AG20443 (cell line): Measurements from ENCODE around the gene CTNNA3.

Source experiments
- DNase-seq: peaks from one replicate; pipeline ENCODE4 v3.0.0; 2012; ENCODE audit warnings: low spot score, mixed read lengths

The CTNNA3 gene

GRCh38 chr10:67114945-67115344 lies 581.0 kb downstream of the CTNNA3 start:
- no peak for DNase-seq

GRCh38 chr10:67112765-67113164 lies 583.2 kb downstream of the CTNNA3 start:
- no peak for DNase-seq

GRCh38 chr10:67110286-67110685 lies 585.7 kb downstream of the CTNNA3 start:
- DNase-seq: no peak

- no peak for DNase-seq
These were observed 588.3 kb downstream of the CTNNA3 start for GRCh38 chr10:67107670-67108069.

- DNase-seq: no peak
These were observed 595.0 kb downstream of the CTNNA3 start for GRCh38 chr10:67100951-67101350.

DNA sequence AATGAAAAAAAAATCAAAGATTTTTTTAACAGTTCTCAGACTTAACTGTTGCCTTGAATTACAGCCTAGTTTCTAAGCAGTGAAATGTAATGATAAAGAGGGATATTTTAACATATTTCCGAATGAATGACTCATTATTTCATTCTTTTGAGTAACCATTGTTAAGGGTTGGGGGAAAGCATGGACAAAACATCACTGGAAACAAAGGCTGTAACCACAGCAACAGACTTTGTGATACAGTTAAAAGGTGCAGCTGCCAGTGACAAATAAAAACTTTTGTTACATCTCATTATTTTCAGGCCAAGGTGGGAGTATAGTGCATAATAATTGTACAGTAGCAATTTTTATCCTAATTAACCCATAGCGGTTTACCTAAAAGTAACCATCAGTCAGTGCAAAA lies 597.5 kb downstream of the CTNNA3 start:
- no peak for DNase-seq

DNA sequence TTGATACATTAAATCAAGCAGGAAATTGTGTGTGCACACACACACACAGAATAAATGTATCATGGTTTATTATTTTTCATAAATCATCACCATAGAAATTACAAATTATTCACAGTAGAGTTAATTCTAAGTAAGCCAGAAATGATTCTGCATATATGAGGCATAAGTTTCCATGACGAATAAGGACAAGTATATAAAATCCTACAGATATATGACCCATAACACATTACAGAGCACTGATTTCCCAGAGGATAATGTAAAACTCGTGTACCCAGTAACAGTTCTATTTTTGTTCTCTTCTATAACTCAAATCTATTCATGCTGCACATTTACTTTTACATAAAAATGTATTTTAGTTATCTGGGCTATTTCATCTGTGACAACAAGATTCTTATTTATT lies 600.5 kb downstream of the CTNNA3 start:
- no peak for DNase-seq

DNA sequence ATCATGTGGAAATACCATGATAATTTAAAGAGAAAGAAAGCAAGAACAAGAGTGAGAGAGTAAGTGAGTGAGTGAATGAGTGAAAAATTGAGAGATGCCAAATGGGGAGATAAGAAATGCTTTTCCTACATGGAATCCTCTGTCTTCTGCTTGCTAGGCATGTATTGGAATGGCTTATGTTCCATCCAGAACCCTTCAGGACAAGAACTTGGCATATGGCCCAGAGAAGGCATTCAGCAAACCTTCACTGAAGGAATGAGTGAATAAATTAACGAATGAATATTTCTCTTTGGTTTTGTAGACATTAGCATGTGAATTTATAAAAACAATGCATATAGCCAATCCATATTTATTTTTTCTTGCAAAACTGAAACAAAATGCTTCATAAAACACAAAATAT lies 608.0 kb downstream of the CTNNA3 start:
- DNase-seq: no peak

DNA sequence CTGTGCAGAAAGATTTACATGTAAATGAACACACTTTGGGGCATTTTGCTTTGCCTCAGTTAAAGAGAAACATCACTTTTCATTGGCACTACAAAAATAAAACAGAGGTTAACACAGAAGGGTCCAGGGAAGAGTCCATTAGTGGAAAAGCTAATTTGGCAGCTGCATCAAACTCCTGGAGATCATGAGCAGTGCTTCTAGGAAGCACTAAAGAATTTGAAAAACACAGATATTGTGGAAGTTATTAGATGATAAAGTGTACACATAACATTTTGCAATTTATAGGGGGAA lies 608.9 kb downstream of the CTNNA3 start:
- no peak for DNase-seq

DNA sequence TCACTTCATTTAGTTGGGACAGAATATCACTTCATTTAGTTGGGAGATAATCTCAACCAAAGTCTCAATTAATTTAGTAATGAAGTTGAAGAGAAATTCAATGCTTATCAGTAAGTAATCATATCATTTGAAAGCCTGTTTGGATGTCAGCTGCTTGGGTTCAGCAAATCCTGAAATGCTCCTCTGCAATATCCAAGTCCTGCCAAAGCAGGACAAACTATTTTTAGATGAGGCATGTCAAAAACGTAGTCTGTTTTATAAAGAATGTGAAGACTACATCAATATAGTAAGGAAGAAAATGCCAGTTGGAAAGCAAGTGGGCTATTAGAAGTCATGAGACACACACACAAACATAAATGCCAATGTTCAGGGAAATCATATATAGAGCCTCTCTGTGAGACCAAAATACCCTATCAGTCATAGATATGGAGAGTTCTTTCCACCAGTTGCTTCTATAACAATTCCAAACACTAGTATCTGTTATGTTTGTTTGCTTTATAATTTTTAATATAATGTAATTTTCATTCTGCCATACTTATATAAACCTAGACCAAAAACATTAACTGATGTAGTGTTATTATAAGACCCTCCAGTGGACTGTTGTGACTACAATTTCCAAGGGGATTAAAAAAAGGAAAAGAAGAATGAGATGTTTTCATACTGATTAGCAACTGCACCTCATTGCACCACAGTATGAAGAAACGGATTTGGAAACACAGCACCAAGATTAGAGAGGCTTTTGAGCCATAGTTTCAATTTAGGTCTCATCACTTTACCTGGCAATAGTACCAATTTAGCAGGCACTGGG lies 609.5 kb downstream of the CTNNA3 start:
- DNase-seq: no peak

GRCh38 chr10:67079126-67079525 lies 616.9 kb downstream of the CTNNA3 start:
- DNase-seq: no peak

- no peak for DNase-seq
These were observed 618.6 kb downstream of the CTNNA3 start for GRCh38 chr10:67077376-67077775.

DNA sequence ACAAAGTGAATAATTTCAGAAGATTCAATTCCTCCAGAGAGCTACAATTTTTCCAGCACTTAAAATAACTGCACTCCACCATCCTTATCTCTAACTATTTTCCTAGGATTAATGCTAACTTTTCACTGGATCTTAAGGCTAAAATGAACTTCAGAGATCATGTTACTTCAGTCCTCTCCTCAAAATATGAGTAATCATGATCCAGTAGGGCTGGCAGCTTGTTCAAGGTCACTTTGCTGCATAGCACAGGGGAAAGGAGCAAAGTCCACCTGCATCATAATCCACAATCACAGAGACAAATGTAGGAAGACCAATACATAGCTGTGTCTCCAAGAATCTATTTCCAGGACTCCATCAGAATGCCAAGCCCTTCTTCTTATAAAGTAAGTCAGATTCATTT lies 619.9 kb downstream of the CTNNA3 start:
- DNase-seq: no peak

DNA sequence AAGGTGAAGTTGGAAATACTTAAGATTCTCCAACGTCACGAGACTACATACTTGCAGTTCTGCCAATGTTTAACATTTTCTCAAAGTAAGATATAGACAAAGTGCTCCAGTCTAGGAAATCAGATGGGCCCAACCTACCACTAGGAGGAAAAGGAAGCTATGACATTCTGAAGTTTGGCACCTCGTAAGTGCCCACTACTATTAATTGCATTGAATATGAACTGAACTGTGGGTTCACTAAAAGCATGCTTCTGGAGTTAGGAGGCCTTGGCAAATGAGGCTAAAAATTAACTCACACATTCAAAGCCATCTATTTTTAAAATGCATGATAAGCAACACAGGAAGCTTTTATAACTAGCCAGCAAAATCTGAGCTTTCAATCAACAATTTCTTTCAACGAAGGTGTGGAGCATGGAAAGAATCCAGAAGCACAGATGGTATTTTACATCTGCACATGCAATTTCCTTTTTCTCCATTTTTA lies 620.5 kb downstream of the CTNNA3 start:
- no peak for DNase-seq

DNA sequence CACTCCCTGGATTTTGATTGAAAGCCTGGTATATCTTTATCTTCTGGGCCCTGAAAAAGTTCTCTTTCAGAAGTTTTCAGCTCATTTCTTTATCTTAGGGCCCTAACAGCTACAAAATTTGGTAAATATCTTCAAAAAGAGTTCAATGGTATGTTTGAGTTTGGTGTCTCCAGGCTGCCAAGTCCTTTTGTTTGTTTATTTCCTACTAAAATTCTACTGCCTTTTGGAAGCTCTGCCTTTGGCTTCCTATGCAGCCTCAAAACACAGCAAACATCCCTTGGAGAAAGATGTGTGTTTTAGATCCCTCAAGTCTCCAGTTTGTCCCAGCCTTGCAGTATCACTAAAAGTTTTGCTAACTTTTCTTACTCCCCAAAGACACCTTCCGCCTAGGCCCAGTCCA lies 623.3 kb downstream of the CTNNA3 start:
- DNase-seq: no peak

GRCh38 chr10:67050415-67050814 lies 645.6 kb downstream of the CTNNA3 start:
- no peak for DNase-seq

- DNase-seq: no peak
These were observed 646.0 kb downstream of the CTNNA3 start for GRCh38 chr10:67049988-67050387.

DNA sequence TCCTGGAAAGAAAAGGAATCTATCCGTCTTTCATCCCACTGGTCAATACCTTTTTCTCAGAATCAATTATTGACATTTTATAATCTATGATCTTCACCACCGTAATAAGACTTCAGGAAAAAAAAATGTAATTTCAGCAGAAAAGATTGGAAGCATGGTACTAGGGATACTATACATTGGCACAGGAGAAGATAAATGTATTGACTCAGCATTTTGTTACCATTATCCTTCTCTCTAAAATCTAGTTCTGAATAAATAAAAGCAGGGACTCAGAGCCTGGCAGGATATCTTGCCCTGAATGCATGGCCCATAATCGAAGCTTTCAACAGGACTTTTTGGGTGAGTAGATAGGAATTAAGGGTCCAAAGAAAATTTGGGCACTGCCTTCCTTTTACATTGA lies 649.5 kb downstream of the CTNNA3 start:
- no peak for DNase-seq

GRCh38 chr10:67045404-67045803 lies 650.6 kb downstream of the CTNNA3 start:
- no peak for DNase-seq

GRCh38 chr10:67043041-67043440 lies 653.0 kb downstream of the CTNNA3 start:
- no peak for DNase-seq

DNA sequence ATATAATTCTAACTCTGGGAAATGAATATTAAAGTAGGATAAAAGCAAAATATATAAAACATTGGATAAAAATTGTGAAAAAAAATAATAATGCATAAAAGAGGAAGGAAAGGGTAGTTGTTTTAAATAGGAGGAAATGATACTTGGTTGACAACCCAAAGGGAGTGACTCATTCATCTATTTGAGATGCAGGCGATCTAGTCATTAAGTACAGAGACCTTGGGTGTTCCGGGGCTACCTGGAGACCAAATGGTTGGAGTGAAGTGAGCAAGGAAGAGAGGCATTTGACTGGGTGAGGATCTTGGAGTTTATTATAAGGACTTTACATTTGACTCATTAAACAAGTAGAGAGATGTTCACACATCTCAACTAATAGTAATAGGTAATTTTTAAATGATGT lies 659.2 kb downstream of the CTNNA3 start:
- DNase-seq: no peak

DNA sequence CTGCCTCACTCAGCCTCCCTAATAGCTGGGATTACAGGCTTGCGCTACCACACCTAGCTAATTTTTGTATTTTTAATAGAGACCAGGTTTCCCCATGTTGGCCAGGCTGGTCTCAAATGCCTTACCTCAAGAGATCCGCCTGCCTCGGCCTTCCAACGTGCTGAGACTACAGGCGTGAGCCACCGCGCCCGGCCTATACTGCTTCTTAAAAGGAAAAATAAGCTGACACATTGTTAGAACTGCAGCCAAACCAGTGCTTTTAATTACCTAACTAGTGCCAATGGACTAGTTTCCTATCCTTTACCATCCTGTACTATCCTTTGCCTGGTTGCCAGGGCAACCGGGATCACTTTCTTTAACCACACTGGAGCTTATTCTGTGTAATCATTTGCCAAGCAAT lies 662.1 kb downstream of the CTNNA3 start:
- DNase-seq: no peak

GRCh38 chr10:67022099-67022498 lies 673.9 kb downstream of the CTNNA3 start:
- DNase-seq: no peak

- no peak for DNase-seq
These were observed 678.8 kb downstream of the CTNNA3 start for GRCh38 chr10:67017218-67017617.
